ENCODE results near the gene ZNF468.
"Not testable (repeated sequence)": the region's sequence is repeated elsewhere in the genome, so short reads cannot be mapped to it uniquely, and the experiment has no call there.

Gene ZNF468

GRCh38 chr19:52823676-52824075 lies 33.7 kb downstream of the ZNF468 start:
- DNase-seq, result no peak

- DNase-seq, result peak; percentile 63
Observed at GRCh38 chr19:52821204-52821960, 36.0 kb downstream of the ZNF468 start, which contains the start of gene ZNF28. ZNF28 (minus strand) TSS chr19:52821633; CDS start chr19:52817958, 3,675 bp downstream.

- peak; percentile 33 for DNase-seq
Observed at GRCh38 chr19:52820472-52821203, 36.8 kb downstream of the ZNF468 start.

- DNase-seq, result no peak
Observed at GRCh38 chr19:52809801-52810200, 47.6 kb downstream of the ZNF468 start.

- DNase-seq, result not testable (repeated sequence)
Observed at GRCh38 chr19:52799950-52800640, 57.3 kb downstream of the ZNF468 start.

GRCh38 chr19:52789440-52789839 lies 68.0 kb downstream of the ZNF468 start:
- no peak for DNase-seq
